GM15510 (cell line): Measurements from ENCODE around the gene GSTA4.

Experiments used
- POLR2A ChIP-seq: IDR thresholded peaks from 3 replicates; pipeline ENCODE4 v1.6.1; 2011; ENCODE audit warnings: borderline replicate concordance; ENCODE audit not compliant: insufficient read length; ENCODE audit errors: extremely low read depth

Gene GSTA4

DNA sequence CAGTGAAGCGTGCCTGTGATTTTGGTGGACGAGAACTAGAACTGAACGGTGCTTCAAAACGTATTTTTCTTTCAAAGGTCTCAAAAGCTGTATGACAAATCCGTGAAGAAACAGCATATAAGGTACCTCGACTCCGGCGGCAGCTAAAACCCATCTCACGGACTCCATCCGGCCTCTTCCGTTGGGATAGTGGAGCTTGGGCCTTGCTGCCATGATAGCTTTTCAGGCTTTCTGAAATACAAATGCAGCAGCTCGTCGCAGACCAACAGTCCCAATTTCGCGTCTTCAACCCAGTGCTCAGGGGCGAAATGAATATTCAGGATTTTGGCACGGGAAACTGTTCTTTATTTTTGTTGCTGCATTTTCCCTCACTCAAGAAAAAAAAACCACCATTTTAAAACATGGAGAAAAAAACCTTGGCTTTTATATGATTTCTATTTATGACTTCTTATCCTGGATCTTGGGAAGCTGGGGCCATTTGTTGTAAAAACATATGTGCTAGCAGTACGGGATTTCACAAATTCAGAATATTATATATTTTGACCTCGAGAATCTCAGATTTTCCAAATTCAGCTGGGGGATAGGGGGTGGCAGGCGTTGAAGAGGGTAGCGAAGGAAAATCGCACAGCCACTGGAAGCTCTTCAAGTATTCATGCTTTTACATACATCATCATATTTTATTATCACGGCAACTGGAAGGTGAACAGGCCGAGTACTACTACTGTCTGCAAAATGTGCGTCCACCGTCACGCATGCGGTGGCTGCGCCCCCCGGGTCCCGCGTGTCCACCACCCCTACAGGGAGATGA, 849 bp downstream of the GSTA4 start:
- no peak for TF ChIP-seq POLR2A

DNA sequence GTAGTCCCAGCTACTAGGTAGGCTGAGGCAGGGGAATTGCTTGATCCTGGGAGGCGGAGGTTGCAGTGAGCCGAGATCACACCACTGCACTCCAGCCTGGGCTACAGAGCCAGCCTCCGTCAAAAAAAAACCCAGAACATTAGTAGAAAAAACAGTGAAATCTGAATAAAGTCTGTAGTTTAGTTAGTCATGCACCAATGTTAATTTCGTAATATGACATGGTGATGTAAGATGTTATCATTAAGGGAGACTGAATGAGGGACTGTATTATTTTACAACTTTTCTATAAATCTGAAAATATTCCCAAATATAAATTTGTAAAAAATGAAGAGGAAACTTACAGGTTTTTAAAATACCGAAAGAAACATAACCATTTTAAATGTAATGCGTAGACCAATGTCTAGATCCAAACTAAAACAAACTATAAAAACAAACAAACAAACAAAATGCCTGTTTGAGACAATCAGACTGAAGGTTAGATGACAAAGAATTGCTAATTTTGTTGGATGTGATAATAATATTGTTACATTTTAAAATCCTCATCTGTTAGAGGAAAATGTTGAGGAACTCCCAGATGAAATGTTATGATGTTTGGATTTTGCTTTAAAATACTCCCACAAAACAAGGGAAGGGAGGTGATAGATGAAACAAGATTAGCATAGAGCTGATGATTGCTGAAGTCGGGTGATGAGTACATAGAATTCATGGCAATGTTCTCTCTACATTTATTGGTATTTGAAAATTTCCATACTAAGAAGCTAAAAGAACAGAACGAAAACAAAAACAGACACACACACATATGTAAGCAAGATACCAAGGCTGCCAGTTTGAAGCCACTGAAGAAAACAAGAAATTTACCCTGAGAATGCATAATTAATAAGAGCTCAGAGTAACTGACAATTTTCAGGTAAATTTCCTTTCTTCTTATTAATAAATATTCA, 1.8 kb downstream of the GSTA4 start:
- TF ChIP-seq POLR2A: no peak

DNA sequence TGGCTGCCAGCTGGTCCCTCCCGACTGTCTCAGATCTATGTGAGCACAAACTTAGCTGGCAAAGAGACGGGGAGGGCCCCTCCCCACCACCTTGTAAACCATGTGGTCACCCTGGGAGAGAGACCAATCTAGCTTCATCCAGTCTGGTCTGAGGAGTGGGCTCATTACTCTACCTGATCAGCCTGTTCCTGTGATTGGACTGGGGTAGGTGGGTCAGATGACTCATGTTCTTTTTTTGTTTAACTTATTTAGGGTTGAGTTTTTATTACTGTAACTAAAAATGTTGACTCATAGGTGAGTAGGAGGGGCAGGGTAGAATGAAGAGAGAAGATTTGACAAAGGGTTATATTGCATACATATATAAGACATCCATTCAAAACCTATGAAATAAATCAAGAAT, 4.7 kb downstream of the GSTA4 start:
- no peak for TF ChIP-seq POLR2A

DNA sequence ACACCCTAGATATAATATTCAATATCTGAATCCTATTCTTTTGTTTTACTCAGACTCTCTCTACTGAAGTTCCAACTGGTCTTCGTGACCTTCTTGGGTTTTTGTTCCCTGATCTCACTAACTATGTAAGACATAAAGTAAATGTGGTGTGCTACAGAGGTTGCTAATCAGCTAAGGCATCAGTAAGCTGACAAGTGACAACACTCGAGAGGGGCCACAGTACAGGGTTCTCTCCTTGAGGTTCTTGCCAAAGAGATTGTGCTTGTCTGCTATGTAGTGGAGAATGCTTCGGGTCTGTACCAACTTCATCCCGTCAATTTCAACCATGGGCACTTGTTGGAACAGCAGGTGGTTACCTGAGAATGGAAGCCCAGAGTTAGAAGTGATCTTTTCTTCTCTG, 9.9 kb downstream of the GSTA4 start:
- no peak for TF ChIP-seq POLR2A

DNA sequence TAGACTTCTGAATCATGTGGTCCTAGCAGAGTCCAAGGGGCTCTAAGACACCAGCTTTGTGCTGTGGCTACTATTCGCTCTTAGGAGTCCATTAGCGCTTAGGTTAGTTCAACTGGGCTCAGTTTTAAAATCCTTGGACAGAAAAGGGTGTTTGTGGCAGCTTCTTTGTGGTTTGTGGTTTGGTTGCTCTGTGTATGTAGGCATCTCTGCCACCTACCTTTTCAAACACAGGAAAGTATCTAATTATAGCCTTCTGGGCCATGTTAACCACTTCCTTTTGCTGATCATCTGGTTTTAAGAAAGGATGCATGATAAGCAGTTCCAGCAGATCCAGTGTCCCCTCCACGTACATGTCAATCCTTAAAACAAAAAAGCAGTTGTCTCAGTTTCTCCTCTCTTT, 10.8 kb downstream of the GSTA4 start:
- no peak for TF ChIP-seq POLR2A

DNA sequence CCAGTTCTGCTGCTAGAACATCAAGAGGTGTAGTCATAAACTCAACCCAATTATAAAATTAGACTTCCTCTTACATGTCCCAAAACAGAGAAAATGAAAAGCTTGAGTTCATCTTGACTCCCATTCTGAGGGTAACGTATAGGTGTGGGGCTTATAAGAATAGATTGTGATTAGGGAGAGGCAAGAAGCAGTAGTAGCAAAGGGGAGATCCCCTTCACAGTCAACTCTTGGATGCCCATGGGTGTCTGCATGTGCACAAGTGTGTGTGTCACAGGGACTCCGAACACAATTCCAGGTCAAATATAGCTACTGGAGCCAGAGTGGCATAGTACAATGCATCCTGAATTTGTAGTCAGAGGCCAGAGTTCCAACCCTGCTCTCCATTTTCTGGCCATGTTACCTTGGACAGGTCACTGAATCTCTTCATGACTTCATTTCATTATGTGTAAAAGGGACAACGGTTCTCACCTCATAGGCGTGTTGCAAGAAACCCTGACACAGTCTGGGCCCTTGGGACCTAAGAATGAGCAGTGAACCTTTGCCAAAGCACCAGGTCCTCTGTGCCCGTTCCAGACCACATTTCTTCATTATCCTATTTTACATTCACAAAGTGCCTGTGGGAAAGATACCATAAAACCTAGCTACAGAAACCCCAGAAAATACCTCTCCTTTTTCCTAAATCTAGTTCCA, 11.8 kb downstream of the GSTA4 start:
- TF ChIP-seq POLR2A: no peak

DNA sequence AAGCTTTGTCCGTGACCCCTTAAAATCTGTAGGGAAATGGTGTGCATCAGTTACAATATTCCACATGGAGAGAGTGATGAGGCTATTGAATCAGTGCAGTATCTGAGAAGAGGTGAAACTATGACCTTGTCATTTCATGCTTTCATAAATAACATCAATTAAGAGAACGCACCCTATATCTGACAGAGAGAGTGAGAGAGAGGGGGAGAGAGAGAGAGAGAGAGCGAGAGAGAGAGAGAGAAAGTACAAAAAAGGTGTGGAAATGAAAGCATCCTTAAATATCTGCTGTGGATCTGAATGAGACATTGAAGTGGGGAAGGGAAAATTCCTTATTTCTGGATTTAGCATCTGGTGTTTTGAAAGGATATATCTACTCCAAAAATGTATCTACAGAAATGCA, 12.4 kb downstream of the GSTA4 start:
- TF ChIP-seq POLR2A: no peak

DNA sequence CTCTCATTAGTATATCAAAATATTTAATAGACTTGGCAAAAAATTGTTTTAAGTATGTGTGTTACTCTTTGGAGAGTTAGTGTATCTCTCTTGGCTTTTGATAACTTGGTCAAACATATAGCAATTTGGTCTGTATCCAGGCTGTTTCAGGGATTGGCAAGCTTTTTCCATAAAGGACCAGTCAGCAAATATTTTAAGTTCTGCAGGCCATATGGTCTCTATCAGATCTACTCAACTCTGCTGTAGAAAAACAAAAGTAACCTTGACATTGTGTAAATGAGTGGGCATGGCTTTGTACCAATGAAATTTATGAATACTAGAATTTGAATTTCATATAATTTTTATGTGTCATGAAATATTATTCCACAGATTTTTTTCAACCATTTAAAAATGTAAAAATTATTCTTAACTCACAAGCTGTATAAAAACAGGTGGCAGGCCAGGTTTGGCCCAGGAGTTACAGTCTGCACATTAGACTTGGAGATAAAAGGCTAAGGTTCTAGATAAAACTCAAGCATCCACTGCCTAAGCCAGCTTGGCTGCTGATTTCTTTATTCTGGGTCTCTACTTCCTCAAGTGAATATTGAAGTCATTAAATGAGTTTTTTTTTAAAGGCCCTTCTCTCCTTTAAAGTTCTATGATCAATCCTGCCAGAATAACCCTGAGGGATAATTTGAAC, 13.7 kb downstream of the GSTA4 start:
- TF ChIP-seq POLR2A: no peak

DNA sequence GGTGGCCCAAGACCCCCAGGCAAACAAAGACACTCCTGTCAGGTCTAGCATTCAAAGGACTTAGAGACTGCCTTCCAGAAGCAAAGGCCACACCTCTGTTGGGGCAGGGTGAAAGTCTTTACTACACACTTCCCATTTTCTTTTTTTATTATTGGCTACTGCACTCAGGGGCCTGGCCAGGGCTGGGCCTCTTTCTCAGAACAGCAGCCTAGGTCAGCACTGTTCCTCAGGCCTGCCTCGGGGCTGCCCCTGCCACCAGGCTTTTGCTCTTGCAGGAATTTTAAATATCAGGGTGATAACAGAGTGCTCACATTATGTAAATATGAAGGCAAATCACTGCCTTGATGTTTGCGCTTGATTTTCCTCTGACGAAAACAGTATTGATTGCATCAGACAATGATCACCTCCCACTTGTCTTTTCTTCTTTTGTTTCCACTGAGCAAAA, 18.5 kb downstream of the GSTA4 start:
- TF ChIP-seq POLR2A: peak; percentile 26

DNA sequence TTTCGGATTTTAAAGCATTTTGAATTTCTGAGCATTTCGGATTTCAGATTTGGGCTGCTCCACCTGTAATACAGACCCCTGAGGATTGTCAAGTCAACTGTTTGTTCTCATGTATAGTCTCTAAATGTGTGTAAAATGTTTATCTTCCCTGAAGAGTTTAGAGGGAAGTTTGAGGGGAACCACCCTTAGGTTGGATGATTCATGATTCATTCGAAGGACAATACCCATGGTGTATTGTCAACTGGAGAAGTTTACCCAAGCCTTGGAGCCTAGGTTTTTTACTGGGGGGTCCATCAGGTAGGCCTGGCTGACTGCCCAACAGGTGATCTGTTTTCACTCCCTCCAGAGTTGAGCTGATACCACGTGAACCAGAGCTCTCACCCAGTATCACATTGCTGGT, 18.9 kb downstream of the GSTA4 start:
- no peak for TF ChIP-seq POLR2A

DNA sequence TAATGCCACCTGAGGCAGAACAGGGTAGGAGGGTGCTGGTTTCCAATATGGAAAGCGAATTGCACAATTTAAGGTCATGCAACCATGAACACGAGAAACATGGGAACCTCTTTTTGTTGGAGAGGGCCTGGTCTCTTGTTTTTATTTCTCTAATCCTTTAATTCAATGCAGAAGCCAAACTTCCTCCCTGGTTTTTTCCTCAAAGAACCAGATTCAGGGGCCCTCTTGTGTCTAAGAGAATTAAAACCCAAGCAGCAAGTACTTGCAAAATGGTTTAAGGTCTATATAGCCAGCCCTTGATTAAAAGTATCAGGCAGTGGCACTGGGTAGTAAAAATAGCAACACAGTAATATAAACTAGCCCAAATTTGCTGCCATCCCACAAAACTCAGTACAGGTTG, 19.5 kb downstream of the GSTA4 start:
- no peak for TF ChIP-seq POLR2A

DNA sequence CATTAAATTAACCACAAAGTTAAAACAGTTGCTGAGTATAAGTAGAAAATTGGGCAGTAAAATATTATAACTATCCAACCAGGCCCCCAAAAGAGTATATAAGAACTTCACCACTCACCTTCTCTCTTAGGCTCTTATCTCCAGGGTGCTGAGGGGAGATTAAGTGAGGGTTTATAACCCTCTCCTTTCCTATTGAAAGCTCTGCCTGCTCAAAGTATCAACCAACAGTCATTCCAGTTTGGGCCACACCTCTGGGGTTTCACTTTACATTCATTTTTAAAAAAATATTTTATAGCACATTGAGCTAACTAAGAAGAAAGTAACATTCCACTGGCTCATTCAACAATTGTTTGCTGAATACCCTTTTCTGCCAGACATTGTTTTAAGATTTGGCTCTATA, 22.1 kb downstream of the GSTA4 start:
- TF ChIP-seq POLR2A: no peak

DNA sequence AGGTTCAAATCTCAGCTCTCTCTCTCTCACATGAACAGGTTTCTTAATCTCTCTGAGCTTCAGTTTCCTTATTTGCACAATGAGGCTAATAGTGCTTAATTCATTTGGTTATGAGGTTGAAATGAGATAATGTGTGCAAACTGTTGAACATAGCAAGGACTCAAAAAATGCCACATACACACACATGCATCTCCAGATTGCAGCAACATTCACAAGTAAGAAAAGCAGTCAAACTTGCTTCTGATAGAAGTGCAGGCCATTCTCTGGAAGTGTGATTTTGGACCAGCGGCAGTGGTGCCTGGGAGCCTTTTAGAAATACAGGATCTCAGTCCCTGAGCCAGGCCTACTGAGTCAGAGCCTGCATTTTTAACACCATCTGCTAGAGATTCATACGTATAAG, 25.7 kb downstream of the GSTA4 start:
- no peak for TF ChIP-seq POLR2A

DNA sequence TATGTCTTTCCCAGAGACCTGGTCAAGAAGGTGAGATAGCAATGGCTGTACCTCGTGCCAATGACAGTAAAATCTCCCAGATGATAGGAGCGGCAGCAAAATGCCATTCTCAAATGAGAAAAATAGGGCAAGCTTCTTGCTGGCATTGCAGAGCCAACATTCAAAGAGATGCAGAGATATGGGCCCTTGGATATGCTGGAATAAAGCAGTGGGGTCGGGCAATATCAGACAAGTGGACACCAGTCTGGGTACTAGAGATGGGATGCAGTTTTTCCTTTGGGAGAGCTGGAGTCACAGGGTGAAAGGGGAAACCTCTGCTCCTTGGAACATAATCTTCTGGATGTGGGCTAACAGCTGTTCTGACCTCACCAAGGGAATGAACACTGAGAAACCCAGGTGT, 29.0 kb downstream of the GSTA4 start:
- TF ChIP-seq POLR2A: no peak

DNA sequence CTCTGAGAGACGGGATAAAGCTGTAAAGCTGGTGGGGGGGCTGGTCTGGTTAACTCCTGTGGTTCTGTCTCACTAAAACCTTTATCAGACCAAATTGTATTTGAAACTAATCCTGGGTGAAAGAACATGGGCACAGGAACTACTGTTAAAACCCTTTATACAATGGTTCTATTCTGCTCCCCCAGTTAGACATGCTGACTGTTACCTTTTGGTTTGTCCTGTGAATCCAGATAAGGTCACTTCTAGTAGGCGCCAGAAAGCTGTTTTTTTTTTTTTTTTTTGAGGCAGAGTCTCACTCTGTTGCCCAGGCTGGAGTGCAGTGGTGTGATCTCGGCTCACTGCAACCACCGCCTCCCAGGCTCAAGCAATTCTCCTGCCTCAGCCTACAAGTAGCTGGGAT, 29.7 kb downstream of the GSTA4 start:
- no peak for TF ChIP-seq POLR2A

DNA sequence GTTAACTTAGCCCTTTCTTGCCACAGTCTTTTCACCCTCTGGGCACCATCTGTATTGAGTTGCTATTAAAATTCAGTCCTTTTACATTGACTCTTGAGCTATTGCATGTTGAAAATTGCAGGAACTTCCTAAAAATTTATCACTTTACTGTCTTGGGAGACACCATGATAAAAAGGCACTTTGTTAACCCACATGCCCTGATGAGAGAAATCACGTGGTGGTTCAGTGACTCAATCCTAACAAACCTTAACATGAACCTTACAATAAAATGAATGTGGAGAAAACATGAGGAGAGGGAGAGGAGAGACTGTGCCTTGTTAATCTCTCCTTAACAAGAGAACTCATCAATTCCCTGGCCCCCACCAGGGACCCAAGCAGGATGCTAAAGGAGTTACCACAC, 30.8 kb downstream of the GSTA4 start:
- TF ChIP-seq POLR2A: no peak

DNA sequence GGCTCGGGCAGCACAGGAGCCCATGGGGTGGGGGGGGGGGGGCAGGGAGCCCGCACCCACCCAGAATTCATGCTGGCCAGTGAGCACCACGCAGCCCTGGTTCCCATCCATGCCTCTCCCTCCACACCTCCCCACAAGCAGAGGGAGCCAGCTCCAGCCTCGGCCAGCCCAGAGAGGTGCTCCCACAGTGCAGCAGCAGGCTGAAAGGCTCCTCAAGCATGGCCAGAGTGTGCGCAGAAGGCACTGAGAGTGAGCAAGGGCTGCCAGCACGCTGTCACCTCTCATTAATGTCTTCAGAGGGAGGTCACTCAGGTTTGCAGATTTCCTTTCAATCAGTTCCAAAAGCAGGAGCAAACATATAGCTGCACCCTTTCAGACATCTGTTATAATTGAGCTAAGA, 32.4 kb downstream of the GSTA4 start:
- TF ChIP-seq POLR2A: no peak
